Prostate gland (tissue), 2 donors: ENCODE results near the gene ZMIZ1. TPM values are rescaled to one million over a fixed set of nuclear protein-coding genes. Genes with fewer than 3 reads are reported as not detected.

Experiments
- DNase-seq: peaks from one replicate; pipeline ENCODE4 v3.0.0-alpha.2; 2019; ENCODE audit warnings: low spot score
- H3K27ac ChIP-seq, 2 donors: fragments of 200-600 bp; sonication (generic); 2 replicates each; pipeline ENCODE4 v1.5.1; 2017 to 2019
- H3K27me3 ChIP-seq: fragments of 200-600 bp; sonication (generic); replicated peaks from 2 replicates; pipeline ENCODE4 v1.5.1; 2019; ENCODE audit not compliant: insufficient read depth
- H3K36me3 ChIP-seq, 2 donors: fragments of 200-600 bp; sonication (generic); 1 replicate in 1 of 2; 2 replicates in 1 of 2; pipeline versions ENCODE4 v1.5.1 to v1.8.1; 2017 to 2019
- H3K4me1 ChIP-seq: fragments of 200-600 bp; sonication (generic); replicated peaks from 2 replicates; pipeline ENCODE4 v1.5.1; 2019
- H3K4me3 ChIP-seq, 2 donors: fragments of 200-600 bp; sonication (generic); 2 replicates each; pipeline ENCODE4 v1.5.1; 2017 to 2019
- H3K9me3 ChIP-seq: fragments of 200-600 bp; sonication (generic); 2 replicates; pipeline ENCODE4 v1.5.1; 2017
- CTCF ChIP-seq, 4 experiments: fragments of 200-600 bp in 2 of 4; fragments of 450-650 bp in 2 of 4; sonication (generic) in 2 of 4; IDR thresholded peaks; 1 replicate in 3 of 4; 2 replicates in 1 of 4; pipeline ENCODE4 v1.5.1; 2016 to 2019; ENCODE audit warnings: antibody characterized with exemption in 4 of 4, mild to moderate bottlenecking in 2 of 4, moderate library complexity in 2 of 4
- POLR2A ChIP-seq: fragments of 450-650 bp; IDR thresholded peaks from one replicate; pipeline ENCODE4 v1.6.1; 2016; ENCODE audit warnings: antibody characterized with exemption, mild to moderate bottlenecking
- POLR2AphosphoS5 ChIP-seq: sonication (generic); formaldehyde crosslinking; IDR thresholded peaks from one replicate; pipeline ENCODE4 v1.6.1; 2017; ENCODE audit warnings: antibody characterized with exemption
- WGBS: methylation state at CpG from one replicate; pipeline ENCODE4 v1.1.5; 2018; 5-methylcytosine and 5-hydroxymethylcytosine counted together
- intact Hi-C: fragments of 100-400 bp; cut with DNase I; formaldehyde crosslinking; loops from one replicate; pipeline ENCODE4 v1.14.2; 2022
- total RNA-seq, 2 donors: library from RNA; depleted of rRNA; stranded (reverse); fragments of >200 nt; gene quantifications; one replicate each; pipeline ENCODE4 v1.1.0, GENCODE V29; 2016

Gene ZMIZ1
- total RNA-seq, 2 donors from 2014 or later: 69.6 to 78.5 TPM

DNA sequence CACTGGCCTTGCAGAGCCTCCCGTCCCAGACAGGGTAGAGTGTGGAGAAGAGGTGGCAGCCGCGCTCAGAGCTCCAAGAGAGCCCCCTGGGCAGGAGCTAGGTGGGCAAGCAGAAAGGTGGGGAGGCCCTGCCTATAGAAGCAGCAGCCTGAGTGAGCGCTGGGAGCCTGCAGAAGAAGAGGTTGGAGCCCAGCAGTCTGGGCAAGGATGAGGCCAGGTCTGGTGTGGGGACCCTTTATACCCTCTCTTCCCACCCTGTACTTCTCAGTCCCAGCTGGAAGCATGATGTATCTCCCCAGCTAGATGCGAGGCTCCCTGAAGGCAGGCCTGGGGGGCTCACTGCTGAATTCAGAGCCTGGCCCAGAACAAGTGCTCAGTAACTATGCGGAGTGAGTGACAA lies 44.5 kb upstream of the ZMIZ1 start:
- H3K36me3 ChIP-seq: no peaks in the 10 kb centered on the region
- 95% methylated on average over 6 of the region's 6 CpGs for WGBS
- no peaks in the 10 kb centered on the region for H3K4me1 ChIP-seq
- TF ChIP-seq POLR2A: no peak
- no peak for TF ChIP-seq POLR2AphosphoS5
- no peaks in the 10 kb centered on the region for H3K27me3 ChIP-seq
- intact Hi-C loops: no loop called here
- no peak overlapping the region for H3K4me3 ChIP-seq
- H3K27ac ChIP-seq: no peak overlapping the region
- no peak for DNase-seq
- no peaks in the 10 kb centered on the region for H3K9me3 ChIP-seq

DNA sequence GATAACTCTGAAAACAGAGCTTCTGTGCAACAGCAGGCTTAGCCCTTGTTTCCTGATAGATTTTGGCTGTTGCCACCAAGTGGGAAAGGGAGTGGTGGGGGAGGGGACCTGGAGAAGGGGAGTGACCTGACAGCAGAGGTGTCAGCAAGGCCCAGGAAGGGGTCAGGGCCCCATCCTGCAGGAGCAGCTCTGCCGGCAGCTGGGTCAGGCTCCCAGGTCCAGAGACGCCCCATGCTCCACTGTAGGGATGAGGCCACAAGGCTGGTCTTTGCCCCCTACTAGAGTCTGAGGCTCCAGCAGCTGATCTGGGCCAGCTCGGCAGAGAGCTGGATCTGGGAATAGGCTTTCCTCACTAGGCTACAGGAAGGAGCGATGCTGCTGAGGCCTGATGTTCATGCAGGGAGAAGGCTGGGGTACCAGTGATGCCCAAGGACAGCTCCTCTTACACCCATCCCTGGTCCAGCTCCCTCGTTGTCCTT lies 44.0 kb upstream of the ZMIZ1 start:
- no peaks in the 10 kb centered on the region for H3K27me3 ChIP-seq
- no peak for DNase-seq
- TF ChIP-seq POLR2AphosphoS5: no peak
- TF ChIP-seq CTCF (IDR thresholded peaks at IDR 0.05): no peak
- TF ChIP-seq POLR2A: no peak
- no peaks in the 10 kb centered on the region for H3K4me1 ChIP-seq
- H3K9me3 ChIP-seq: no peaks in the 10 kb centered on the region
- H3K4me3 ChIP-seq: no peak overlapping the region
- H3K27ac ChIP-seq: no peak overlapping the region
- WGBS: 84% methylated on average over 4 of the region's 5 CpGs
- H3K36me3 ChIP-seq: no peaks in the 10 kb centered on the region
- intact Hi-C loops: no loop called here

DNA sequence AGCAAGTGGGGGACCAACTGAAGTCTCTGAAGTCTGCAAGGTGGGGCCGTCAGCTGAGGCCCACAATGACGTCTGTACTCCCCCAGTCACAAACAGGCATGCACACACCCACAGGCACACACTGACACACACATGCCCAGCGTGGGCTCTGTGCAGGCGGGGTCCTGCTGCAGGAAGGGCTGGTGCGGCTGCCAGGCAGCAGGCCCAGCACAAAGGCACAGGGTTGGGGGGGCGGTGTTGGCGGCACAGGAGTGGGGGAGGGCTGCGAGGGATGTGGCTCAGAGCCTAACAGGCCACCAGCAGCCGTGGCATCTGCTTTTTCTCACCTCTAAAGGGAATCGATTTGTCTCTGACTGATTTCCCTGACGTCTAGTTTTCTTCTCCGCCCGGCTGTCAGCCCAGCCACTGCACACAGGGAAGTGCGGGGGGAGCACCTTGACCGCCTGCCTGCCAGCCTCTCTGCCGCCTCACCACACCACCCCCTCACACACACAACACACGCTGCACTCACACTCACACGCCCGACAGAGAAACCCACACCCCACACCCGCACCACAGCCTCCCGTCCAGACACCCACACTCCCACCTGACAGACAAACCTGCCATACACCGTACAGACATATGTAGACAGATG lies 43.5 kb upstream of the ZMIZ1 start:
- Histone ChIP-seq H3K36me3 (no peaks in the 10 kb centered on the region), H3K9me3 (no peaks in the 10 kb centered on the region), H3K27ac (no peak overlapping the region), H3K4me1 (no peaks in the 10 kb centered on the region), H3K27me3 (no peaks in the 10 kb centered on the region), H3K4me3 (no peak overlapping the region)
- intact Hi-C loops: no loop called here
- DNase-seq: no peak
- 53% methylated on average over 19 of the region's 22 CpGs for WGBS
- TF ChIP-seq CTCF (IDR thresholded peaks at IDR 0.05): no peak

GRCh38 chr10:79026341-79026761 lies 42.4 kb upstream of the ZMIZ1 start:
- no peak for DNase-seq
- 89% methylated on average over 9 of the region's 11 CpGs for WGBS
- Histone ChIP-seq H3K27ac (no peak overlapping the region), H3K4me1 (no peaks in the 10 kb centered on the region), H3K27me3 (no peaks in the 10 kb centered on the region), H3K4me3 (no peak overlapping the region), H3K36me3 (no peaks in the 10 kb centered on the region), H3K9me3 (no peaks in the 10 kb centered on the region)
- TF ChIP-seq POLR2A (no peak), POLR2AphosphoS5 (no peak), CTCF (IDR thresholded peaks at IDR 0.05) (no peak)
- intact Hi-C loops: no loop called here

GRCh38 chr10:79026806-79027146 lies 42.0 kb upstream of the ZMIZ1 start:
- TF ChIP-seq CTCF (IDR thresholded peaks at IDR 0.05) (no peak), POLR2A (no peak), POLR2AphosphoS5 (no peak)
- WGBS: 100% methylated on average over 3 of the region's 3 CpGs
- Histone ChIP-seq H3K9me3 (no peaks in the 10 kb centered on the region), H3K4me3 (no peak overlapping the region), H3K4me1 (no peaks in the 10 kb centered on the region), H3K36me3 (no peaks in the 10 kb centered on the region), H3K27me3 (no peaks in the 10 kb centered on the region), H3K27ac (no peak overlapping the region)
- intact Hi-C loops: no loop called here
- no peak for DNase-seq
